BE2C (cell line): ENCODE data around the gene RNF181.
A peak's percentile ranks its signal among the peaks of the same experiment; 100 is the strongest.
"Not testable (repeated sequence)": the region's sequence is repeated elsewhere in the genome, so short reads cannot be mapped to it uniquely, and the experiment has no call there.

Source experiments
- DNase-seq: peaks from one replicate; pipeline ENCODE4 v3.0.0-alpha.2; 2020
- H3K27me3 ChIP-seq: fragments of 250-450 bp; sonication (Bioruptor Pico); 2 replicates; pipeline ENCODE4 v1.5.1; 2020; ENCODE audit warnings: mild to moderate bottlenecking
- H3K36me3 ChIP-seq: fragments of 250-450 bp; sonication (Bioruptor Pico); 2 replicates; pipeline ENCODE4 v1.5.1; 2020; ENCODE audit warnings: mild to moderate bottlenecking
- H3K4me1 ChIP-seq: fragments of 250-450 bp; sonication (Bioruptor Pico); 2 replicates; pipeline ENCODE4 v1.5.1; 2020
- H3K4me3 ChIP-seq: 2 replicates; pipeline ENCODE4 v1.5.1; 2011; ENCODE audit warnings: low read depth, low read length
- H3K9me3 ChIP-seq: fragments of 250-450 bp; sonication (Bioruptor Pico); 2 replicates; pipeline ENCODE4 v1.5.1; 2020
- TF ChIP-seq, protein P1 (sequence below): IDR thresholded peaks from 2 replicates; pipeline ENCODE4 v1.5.1; 2012; ENCODE audit warnings: mild to moderate bottlenecking, low read depth, low read length

RNF181 gene

DNA sequence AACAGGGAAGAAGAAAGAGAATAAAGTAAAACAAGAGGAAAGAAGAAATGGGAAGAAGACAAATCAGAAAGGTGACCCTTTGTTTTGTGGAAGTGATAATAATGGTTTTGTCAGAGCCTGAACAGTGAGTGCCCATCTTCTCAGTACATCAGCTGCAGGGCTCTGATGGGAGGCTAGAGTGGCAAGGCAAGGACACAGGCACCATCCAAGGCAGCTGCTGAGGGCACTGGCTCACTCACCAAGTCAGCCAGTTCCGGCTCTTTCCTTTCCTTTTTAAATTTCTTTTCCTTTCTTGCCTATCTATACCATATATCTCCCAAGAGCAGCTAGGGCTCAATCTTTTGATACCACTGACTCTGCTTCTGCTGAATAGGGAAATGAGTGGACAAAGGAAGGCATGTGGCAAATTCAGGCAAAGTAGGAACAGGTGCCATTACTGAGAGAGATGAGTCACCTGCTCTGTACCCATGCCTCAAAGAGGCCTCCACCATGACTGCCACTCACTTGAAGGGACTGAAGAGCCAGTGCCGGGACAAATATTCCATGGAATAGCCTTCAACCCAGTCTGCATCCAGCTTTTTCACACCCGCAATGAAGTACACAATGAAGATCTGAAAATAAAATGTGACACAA lies 40.4 kb upstream of the RNF181 start:
- Histone ChIP-seq H3K4me3 (no peak overlapping the region), H3K9me3 (no peaks in the 10 kb centered on the region), H3K4me1 (no peaks in the 10 kb centered on the region), H3K27me3 (no peaks in the 10 kb centered on the region), H3K36me3 (no peaks in the 10 kb centered on the region; the same call in 1 of the 2 replicates)
- TF ChIP-seq, protein P1, sequence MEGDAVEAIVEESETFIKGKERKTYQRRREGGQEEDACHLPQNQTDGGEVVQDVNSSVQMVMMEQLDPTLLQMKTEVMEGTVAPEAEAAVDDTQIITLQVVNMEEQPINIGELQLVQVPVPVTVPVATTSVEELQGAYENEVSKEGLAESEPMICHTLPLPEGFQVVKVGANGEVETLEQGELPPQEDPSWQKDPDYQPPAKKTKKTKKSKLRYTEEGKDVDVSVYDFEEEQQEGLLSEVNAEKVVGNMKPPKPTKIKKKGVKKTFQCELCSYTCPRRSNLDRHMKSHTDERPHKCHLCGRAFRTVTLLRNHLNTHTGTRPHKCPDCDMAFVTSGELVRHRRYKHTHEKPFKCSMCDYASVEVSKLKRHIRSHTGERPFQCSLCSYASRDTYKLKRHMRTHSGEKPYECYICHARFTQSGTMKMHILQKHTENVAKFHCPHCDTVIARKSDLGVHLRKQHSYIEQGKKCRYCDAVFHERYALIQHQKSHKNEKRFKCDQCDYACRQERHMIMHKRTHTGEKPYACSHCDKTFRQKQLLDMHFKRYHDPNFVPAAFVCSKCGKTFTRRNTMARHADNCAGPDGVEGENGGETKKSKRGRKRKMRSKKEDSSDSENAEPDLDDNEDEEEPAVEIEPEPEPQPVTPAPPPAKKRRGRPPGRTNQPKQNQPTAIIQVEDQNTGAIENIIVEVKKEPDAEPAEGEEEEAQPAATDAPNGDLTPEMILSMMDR: no peak
- DNase-seq: no peak

DNA sequence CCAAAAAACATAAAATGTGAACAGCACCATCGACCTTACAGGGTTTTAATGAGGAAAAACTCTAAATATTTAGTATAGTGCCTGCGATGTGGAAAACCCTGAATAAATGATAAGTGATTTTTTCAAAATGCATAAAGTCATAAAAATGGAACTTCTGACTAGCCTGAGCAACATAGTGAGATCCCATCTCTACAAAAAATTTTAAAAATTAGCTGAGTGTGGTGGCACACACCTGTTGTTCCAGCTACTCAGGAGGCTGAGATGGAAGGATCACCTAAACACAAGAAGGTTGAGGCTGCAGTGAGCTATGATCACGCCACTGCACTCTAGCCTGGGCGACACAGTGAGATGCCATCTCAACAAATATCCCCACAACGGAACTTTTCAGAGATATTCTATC lies 38.4 kb upstream of the RNF181 start:
- TF ChIP-seq, protein P1: no peak
- Histone ChIP-seq H3K9me3 (no peaks in the 10 kb centered on the region), H3K27me3 (no peaks in the 10 kb centered on the region), H3K4me3 (no peak overlapping the region), H3K4me1 (no peaks in the 10 kb centered on the region), H3K36me3 (no peaks in the 10 kb centered on the region; the same call in 1 of the 2 replicates)
- no peak for DNase-seq

DNA sequence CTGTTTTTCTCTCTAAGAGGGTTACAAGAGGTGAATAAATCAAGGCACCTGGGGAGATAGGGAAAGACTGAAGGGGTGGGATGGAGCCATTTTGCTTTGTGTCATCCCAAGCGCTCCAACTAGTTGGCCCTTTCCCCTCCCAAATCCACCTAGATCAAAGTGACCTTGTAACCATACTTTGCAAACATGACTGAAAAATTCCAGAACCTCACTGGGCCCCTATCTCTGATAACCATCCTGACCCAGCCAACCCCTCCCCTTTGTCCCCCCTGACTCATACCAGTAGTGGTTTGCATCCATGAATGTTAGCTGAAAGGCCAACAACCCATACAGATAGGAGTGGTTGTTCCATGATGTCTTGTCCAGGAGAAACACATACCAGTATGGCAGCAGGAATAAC lies 37.4 kb upstream of the RNF181 start:
- Histone ChIP-seq H3K4me3 (no peak overlapping the region), H3K9me3 (no peaks in the 10 kb centered on the region), H3K36me3 (no peaks in the 10 kb centered on the region; the same call in 1 of the 2 replicates), H3K4me1 (no peaks in the 10 kb centered on the region), H3K27me3 (no peaks in the 10 kb centered on the region)
- no peak for DNase-seq
- TF ChIP-seq, protein P1: no peak

DNA sequence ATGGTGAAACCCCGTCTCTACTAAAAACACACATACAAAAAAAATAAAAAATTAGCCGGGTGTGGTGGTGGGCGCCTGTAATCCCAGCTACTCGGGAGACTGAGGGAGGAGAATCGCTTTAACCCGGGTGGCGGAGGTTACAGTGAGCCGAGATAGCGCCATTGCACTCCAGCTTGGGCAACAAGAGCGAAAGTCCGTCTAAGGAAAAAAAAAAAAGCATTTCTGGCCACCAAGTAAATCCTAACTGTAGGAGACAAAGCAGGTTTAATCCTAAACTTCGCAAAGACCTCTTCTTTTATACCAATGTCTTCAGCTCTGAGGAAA lies 35.2 kb upstream of the RNF181 start:
- H3K27me3 ChIP-seq, H3K4me1 ChIP-seq, H3K36me3 ChIP-seq, H3K9me3 ChIP-seq, DNase-seq: not testable (repeated sequence)
- H3K4me3 ChIP-seq: peak overlapping the region; percentile 75

DNA sequence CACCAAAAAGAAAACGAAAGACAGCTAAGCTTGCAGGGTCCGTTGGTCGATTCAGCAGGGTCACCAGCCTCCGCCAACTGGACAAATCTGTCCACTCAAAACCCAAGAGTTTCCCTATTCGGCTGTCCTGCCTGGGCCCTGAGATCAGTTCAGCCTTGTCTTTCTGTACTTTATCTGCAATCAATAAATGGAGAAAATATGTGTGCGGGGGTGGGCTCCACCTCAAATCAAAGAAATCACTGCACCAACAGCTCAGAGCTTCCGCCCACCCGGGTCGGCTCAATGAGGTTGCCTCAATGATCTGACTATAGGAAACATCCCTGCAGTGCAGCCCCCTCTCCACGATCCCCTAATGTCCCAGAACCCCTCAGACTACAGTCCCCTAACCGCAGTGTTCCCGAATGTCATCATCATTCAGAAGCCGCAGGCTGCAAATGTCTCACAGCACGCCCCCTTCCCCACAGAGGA lies 34.7 kb upstream of the RNF181 start:
- DNase-seq: no peak
- H3K36me3 ChIP-seq: no peaks in the 10 kb centered on the region
- H3K4me3 ChIP-seq: peak overlapping the region; percentile 75
- TF ChIP-seq, protein P1: no peak
- no peaks in the 10 kb centered on the region for H3K27me3 ChIP-seq
- no peaks in the 10 kb centered on the region for H3K4me1 ChIP-seq
- H3K9me3 ChIP-seq: no peaks in the 10 kb centered on the region

DNA sequence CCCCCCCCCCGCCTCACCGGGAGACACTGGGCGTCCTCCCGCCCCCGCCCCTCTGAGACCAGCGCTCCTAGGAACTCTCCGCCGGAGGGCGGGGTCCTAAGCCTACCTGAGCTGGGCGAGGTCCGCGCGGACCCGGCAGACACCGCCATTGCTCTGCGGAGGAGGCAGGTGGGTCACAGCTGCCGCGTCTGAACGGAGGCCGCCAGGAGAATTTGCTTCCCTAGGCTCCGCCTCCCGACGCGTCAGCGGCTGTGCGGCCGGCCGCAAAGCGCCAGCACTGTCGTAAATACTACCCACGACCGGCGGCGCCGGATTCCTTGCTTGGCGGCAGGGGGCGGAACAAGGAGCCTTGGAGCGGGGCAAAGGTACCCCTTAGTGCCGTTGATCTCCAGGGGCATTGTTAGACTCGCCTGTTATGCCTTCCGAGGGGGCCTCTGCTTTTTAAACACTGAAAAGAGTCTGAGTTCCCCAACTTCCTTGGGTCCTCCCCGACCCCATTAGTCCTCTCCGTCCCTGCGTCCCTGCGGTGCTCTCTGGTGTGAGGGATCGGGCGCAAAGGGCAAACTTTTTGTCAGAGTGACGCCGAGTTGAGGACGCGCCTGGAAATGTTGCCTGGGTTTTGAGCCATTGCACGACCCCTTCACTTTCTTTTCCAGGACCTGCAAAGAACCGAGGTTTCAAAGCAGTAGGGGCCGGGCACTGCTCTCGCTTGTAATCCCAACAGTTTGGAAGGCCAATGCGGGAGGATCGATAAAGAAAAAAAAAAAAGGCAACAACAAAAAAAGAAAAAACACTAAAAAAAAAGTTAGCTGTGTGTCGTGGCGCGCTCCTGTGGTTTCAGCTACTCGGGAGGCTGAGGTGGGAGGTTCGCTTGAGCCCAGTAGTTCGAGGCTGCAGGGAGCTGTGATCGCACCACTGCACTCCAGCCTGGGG lies 34.0 kb upstream of the RNF181 start, which contains the start of gene GGCX:
TSS of gene GGCX (minus strand) at position 214 of the 933 bp plus-strand sequence. CDS start at position 149, 65 bp downstream.
- Histone ChIP-seq H3K9me3 (no peaks in the 10 kb centered on the region), H3K36me3 (no peaks in the 10 kb centered on the region), H3K27me3 (no peaks in the 10 kb centered on the region), H3K4me1 (no peaks in the 10 kb centered on the region), H3K4me3 (peak within 1 kb of the TSS; percentile 75)
- TF ChIP-seq, protein P1: no peak
- DNase-seq: peak; percentile 91
